Measurements from ENCODE around the gene PDE1A. TPM values are rescaled to one million over a fixed set of nuclear protein-coding genes. Genes with fewer than 3 reads are reported as not detected.

Gene PDE1A
- total and polyA plus RNA-seq, 4 donors = 0.64 to 5.2 (median 1.7) TPM

- Histone ChIP-seq H3K4me1 (ENCODE audit: control insufficient read depth in 4 of 4, insufficient read depth in 4 of 4, low read length in 3 of 4) (no peaks in the 10 kb centered on the region), H3K36me3 (ENCODE audit: control insufficient read depth in 4 of 4, insufficient read depth in 3 of 4, low read depth in 1 of 4, low read length in 3 of 4) (no peaks in the 10 kb centered on the region), H3K9me3 (ENCODE audit: control insufficient read depth in 4 of 4, low read length in 3 of 4) (peaks cover 0 to 3% (median 1%) of the 10 kb centered on the region in 4 donors), H3K9ac (ENCODE audit: low read depth in 1 of 2, low read length in 2 of 2) (no peak overlapping the region), H3K27me3 (ENCODE audit: control insufficient read depth in 4 of 4, insufficient read depth in 4 of 4, low read length in 3 of 4) (peaks cover 0 to 4% (median 0%) of the 10 kb centered on the region in 4 donors), H3K4me3 (ENCODE audit: low read depth in 1 of 3, low read length in 3 of 3) (no peak overlapping the region), H3K27ac (ENCODE audit: low read depth in 1 of 2, low read length in 2 of 2) (no peak overlapping the region)
- WGBS = 62% methylated on average over 1 of the region's 1 CpG
- TF ChIP-seq HNF4G (IDR thresholded peaks at IDR 0.05) (no peak), YY1 (IDR thresholded peaks at IDR 0.05) (no peak), FOXA2 (IDR thresholded peaks at IDR 0.05) (no peak), JUND (IDR thresholded peaks at IDR 0.05) (no peak), SP1 (IDR thresholded peaks at IDR 0.05) (no peak), HNF4A (conservative IDR thresholded peaks at IDR 0.05) (no peak), GABPA (IDR thresholded peaks at IDR 0.05 in 1 of 2, conservative IDR thresholded peaks at IDR 0.05 in 1 of 2) (no peak)
- TF ChIP-seq, protein P1, sequence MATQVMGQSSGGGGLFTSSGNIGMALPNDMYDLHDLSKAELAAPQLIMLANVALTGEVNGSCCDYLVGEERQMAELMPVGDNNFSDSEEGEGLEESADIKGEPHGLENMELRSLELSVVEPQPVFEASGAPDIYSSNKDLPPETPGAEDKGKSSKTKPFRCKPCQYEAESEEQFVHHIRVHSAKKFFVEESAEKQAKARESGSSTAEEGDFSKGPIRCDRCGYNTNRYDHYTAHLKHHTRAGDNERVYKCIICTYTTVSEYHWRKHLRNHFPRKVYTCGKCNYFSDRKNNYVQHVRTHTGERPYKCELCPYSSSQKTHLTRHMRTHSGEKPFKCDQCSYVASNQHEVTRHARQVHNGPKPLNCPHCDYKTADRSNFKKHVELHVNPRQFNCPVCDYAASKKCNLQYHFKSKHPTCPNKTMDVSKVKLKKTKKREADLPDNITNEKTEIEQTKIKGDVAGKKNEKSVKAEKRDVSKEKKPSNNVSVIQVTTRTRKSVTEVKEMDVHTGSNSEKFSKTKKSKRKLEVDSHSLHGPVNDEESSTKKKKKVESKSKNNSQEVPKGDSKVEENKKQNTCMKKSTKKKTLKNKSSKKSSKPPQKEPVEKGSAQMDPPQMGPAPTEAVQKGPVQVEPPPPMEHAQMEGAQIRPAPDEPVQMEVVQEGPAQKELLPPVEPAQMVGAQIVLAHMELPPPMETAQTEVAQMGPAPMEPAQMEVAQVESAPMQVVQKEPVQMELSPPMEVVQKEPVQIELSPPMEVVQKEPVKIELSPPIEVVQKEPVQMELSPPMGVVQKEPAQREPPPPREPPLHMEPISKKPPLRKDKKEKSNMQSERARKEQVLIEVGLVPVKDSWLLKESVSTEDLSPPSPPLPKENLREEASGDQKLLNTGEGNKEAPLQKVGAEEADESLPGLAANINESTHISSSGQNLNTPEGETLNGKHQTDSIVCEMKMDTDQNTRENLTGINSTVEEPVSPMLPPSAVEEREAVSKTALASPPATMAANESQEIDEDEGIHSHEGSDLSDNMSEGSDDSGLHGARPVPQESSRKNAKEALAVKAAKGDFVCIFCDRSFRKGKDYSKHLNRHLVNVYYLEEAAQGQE (IDR thresholded peaks at IDR 0.05) = no peak
- TF ChIP-seq, protein P2, sequence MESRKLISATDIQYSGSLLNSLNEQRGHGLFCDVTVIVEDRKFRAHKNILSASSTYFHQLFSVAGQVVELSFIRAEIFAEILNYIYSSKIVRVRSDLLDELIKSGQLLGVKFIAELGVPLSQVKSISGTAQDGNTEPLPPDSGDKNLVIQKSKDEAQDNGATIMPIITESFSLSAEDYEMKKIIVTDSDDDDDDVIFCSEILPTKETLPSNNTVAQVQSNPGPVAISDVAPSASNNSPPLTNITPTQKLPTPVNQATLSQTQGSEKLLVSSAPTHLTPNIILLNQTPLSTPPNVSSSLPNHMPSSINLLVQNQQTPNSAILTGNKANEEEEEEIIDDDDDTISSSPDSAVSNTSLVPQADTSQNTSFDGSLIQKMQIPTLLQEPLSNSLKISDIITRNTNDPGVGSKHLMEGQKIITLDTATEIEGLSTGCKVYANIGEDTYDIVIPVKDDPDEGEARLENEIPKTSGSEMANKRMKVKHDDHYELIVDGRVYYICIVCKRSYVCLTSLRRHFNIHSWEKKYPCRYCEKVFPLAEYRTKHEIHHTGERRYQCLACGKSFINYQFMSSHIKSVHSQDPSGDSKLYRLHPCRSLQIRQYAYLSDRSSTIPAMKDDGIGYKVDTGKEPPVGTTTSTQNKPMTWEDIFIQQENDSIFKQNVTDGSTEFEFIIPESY (IDR thresholded peaks at IDR 0.05) = no peak
- DNase-seq (ENCODE audit: low spot score) = no peak
These were observed 49.4 kb downstream of the PDE1A start for GRCh38 chr2:182377467-182377866.

GRCh38 chr2:182375862-182376261 is 51.0 kb downstream of the PDE1A start:
- WGBS = 40% methylated on average over 1 of the region's 1 CpG
- H3K36me3 ChIP-seq (ENCODE audit: control insufficient read depth in 4 of 4, insufficient read depth in 3 of 4, low read depth in 1 of 4, low read length in 3 of 4) = no peaks in the 10 kb centered on the region

More at GRCh38 chr2:182375862-182376261, 51.0 kb downstream of the PDE1A start:
- Histone ChIP-seq H3K9me3 (ENCODE audit: control insufficient read depth in 4 of 4, low read length in 3 of 4) (peaks cover 0 to 3% (median 1%) of the 10 kb centered on the region in 4 donors), H3K4me3 (ENCODE audit: low read depth in 1 of 3, low read length in 3 of 3) (no peak overlapping the region), H3K27ac (ENCODE audit: low read depth in 1 of 2, low read length in 2 of 2) (no peak overlapping the region), H3K4me1 (ENCODE audit: control insufficient read depth in 4 of 4, insufficient read depth in 4 of 4, low read length in 3 of 4) (no peaks in the 10 kb centered on the region), H3K9ac (ENCODE audit: low read depth in 1 of 2, low read length in 2 of 2) (no peak overlapping the region), H3K27me3 (ENCODE audit: control insufficient read depth in 4 of 4, insufficient read depth in 4 of 4, low read length in 3 of 4) (peaks cover 0 to 5% (median 0%) of the 10 kb centered on the region in 4 donors)
- TF ChIP-seq HNF4G (IDR thresholded peaks at IDR 0.05) (no peak), NR2F2 (IDR thresholded peaks at IDR 0.05) (no peak), RXRA (IDR thresholded peaks at IDR 0.05) (no peak), HNF4A (conservative IDR thresholded peaks at IDR 0.05) (no peak), YY1 (IDR thresholded peaks at IDR 0.05) (no peak), FOXA1 (IDR thresholded peaks at IDR 0.05) (no peak), FOXA2 (IDR thresholded peaks at IDR 0.05) (no peak), RAD21 (IDR thresholded peaks at IDR 0.05) (no peak), EGR1 (IDR thresholded peaks at IDR 0.05; ENCODE audit: low read depth in 2 of 2) (no peak), GABPA (IDR thresholded peaks at IDR 0.05 in 1 of 2, conservative IDR thresholded peaks at IDR 0.05 in 1 of 2) (no peak), JUND (IDR thresholded peaks at IDR 0.05) (no peak), MAX (IDR thresholded peaks at IDR 0.05) (no peak), TAF1 (conservative IDR thresholded peaks at IDR 0.05) (no peak), ATF3 (IDR thresholded peaks at IDR 0.05) (no peak), CTCF (IDR thresholded peaks at IDR 0.05; ENCODE audit: low read depth, low read length, missing input control) (no peak), SP1 (IDR thresholded peaks at IDR 0.05) (no peak)
- TF ChIP-seq, protein P2 (IDR thresholded peaks at IDR 0.05) = no peak
- TF ChIP-seq, protein P1 (IDR thresholded peaks at IDR 0.05) = no peak
- no peak for DNase-seq (ENCODE audit: low spot score)
